ENCODE measurements around the gene TOMM22.

DNA sequence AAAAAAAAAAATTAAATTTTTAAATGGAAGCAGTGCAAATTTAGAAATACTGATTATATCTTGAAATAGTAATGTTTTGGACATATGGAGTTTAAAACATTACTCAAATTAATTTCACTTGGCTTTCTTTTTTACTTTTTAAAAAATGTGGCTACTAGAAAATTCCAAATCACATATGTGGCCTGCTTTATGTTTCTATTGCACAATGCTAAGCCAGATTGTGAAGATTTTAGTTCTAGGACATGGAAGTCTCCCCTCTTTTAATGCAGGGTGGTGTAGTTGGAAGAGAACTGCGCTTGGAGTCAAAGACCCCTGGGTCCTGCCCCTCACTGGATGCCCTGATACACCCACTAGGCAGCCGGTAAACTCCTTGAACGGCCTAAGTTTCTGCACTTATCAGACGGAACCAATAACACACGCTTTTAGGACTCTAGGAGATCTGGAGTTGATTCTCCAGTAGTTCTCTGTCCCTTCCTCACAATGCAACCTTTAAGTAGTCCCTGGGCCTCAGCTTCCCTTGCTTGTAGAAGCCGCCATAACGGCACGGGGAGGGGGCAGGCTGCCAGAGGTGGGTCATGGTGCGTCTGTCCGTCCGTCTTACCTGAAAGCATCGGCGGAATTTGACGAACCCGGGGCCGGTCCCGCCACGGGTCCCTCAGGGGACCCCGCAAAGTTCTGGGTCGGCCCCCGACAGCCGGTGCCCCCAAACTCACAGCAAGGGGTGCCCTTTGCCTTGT is 26.1 kb upstream of the TOMM22 start:
- TF ChIP-seq, protein P1, sequence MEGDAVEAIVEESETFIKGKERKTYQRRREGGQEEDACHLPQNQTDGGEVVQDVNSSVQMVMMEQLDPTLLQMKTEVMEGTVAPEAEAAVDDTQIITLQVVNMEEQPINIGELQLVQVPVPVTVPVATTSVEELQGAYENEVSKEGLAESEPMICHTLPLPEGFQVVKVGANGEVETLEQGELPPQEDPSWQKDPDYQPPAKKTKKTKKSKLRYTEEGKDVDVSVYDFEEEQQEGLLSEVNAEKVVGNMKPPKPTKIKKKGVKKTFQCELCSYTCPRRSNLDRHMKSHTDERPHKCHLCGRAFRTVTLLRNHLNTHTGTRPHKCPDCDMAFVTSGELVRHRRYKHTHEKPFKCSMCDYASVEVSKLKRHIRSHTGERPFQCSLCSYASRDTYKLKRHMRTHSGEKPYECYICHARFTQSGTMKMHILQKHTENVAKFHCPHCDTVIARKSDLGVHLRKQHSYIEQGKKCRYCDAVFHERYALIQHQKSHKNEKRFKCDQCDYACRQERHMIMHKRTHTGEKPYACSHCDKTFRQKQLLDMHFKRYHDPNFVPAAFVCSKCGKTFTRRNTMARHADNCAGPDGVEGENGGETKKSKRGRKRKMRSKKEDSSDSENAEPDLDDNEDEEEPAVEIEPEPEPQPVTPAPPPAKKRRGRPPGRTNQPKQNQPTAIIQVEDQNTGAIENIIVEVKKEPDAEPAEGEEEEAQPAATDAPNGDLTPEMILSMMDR (IDR thresholded peaks at IDR 0.05): no peak
- TF ChIP-seq POLR2A (IDR thresholded peaks at IDR 0.05): no peak
